Sigmoid colon (tissue), 7 donors: ENCODE data around the gene RAB37. TPM values are rescaled to one million over a fixed set of nuclear protein-coding genes. Genes with fewer than 3 reads are reported as not detected.

Experiments used
- DNase-seq: peaks from one replicate; pipeline ENCODE4 v3.0.0-alpha.2; 2019
- H3K27ac ChIP-seq, 4 donors: fragments of 200-600 bp; sonication (generic); one replicate each; pipeline ENCODE4 v1.5.1; 2016 to 2019; ENCODE audit warnings: mild to moderate bottlenecking in 1 of 4
- H3K27me3 ChIP-seq, 3 donors: fragments of 200-600 bp; sonication (generic); one replicate each; pipeline ENCODE4 v1.5.1; 2019; ENCODE audit warnings: mild to moderate bottlenecking in 1 of 3
- H3K36me3 ChIP-seq, 4 donors: fragments of 200-600 bp; sonication (generic); one replicate each; pipeline ENCODE4 v1.5.1; 2016 to 2019
- H3K4me1 ChIP-seq, 4 donors: fragments of 200-600 bp; sonication (generic); one replicate each; pipeline ENCODE4 v1.5.1; 2017 to 2019
- H3K4me3 ChIP-seq, 4 donors: fragments of 200-600 bp; sonication (generic); one replicate each; pipeline ENCODE4 v1.5.1; 2017 to 2019; ENCODE audit warnings: mild to moderate bottlenecking in 2 of 4, moderate library complexity in 1 of 4
- H3K9me3 ChIP-seq, 4 donors: fragments of 200-600 bp in 3 of 4; sonication (generic) in 3 of 4; one replicate each; pipeline versions ENCODE4 v1.5.1 to v1.6.1; 2013 to 2019
- EP300 ChIP-seq, 4 donors: sonication (generic); formaldehyde crosslinking; IDR thresholded peaks; one replicate each; pipeline ENCODE4 v1.6.1; 2017; ENCODE audit warnings: antibody characterized with exemption in 4 of 4
- POLR2A ChIP-seq, 2 donors: fragments of 450-650 bp; IDR thresholded peaks; one replicate each; pipeline ENCODE4 v1.6.1; 2016; ENCODE audit warnings: antibody characterized with exemption in 2 of 2, mild to moderate bottlenecking in 2 of 2, moderate library complexity in 2 of 2
- POLR2AphosphoS5 ChIP-seq, 4 donors: sonication (generic); formaldehyde crosslinking; IDR thresholded peaks; one replicate each; pipeline ENCODE4 v1.6.1; 2017; ENCODE audit warnings: antibody characterized with exemption in 4 of 4
- WGBS, 2 donors: extraction: QIAGEN DNeasy Blood & Tissue Kit; methylation state at CpG; one replicate each; pipeline ENCODE4 v1.1.7; 2013; 5-methylcytosine and 5-hydroxymethylcytosine counted together
- intact Hi-C: fragments of 100-400 bp; cut with DNase I; formaldehyde crosslinking; loops from one replicate; pipeline ENCODE4 v1.15.1; 2023
- polyA plus RNA-seq, 3 donors: library from polyadenylated mRNA; stranded (reverse); fragments of 200-250 nt; gene quantifications; one replicate each; pipeline ENCODE4 v1.2.3, GENCODE V29; 2013
- total RNA-seq, 4 donors: library from RNA; depleted of rRNA; stranded (reverse); fragments of >200 nt; gene quantifications; one replicate each; pipeline ENCODE4 v1.1.0, GENCODE V29; 2016
- TF ChIP-seq, protein P1 (sequence below), 4 experiments: fragments of 450-650 bp in 3 of 4; fragments of 200-600 bp in 1 of 4; IDR thresholded peaks; one replicate each; pipeline ENCODE4 v1.5.1; 2016 to 2019; ENCODE audit warnings: antibody characterized with exemption in 4 of 4, mild to moderate bottlenecking in 3 of 4, moderate library complexity in 2 of 4
- donor health status: healthy with polysubstance abuse.
- donor health status: Bipolar disorder and iron deficiency.
- donor health status: healthy.

RAB37 gene
- total and polyA plus RNA-seq, 7 donors, result 0.54 to 28.8 (median 4.1) TPM

DNA sequence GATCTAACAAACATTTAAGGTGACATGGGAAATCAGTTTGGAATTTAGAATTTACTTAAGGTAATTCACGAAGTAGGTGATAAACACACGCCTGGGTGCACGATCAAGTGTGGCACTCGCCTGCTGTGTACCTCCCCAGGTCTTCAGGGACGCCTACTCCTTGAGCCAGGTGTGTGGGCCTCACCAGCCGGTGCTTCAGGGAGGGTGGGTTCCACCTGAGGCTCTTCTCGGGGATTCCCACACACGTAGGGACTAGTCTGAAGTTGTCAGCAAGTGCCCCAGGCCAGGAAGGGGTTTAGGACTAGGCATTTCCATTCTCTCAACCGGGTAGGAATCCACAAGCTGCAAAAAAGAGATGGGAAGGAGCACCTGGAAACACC is 48.9 kb downstream of the RAB37 start:
- no peak overlapping the region for H3K27ac ChIP-seq
- intact Hi-C loops, result no loop called here
- H3K36me3 ChIP-seq, result peaks cover 0 to 42% (median 4%) of the 10 kb centered on the region in 4 donors
- no peak overlapping the region for H3K4me3 ChIP-seq
- no peaks in the 10 kb centered on the region for H3K27me3 ChIP-seq
- no peaks in the 10 kb centered on the region for H3K9me3 ChIP-seq
- WGBS, 2 donors, result 87 to 91% methylated on average over 9 of the region's 9 CpGs
- no peak for TF ChIP-seq POLR2AphosphoS5 (IDR thresholded peaks at IDR 0.05)
- no peak for TF ChIP-seq POLR2A (IDR thresholded peaks at IDR 0.05)
- TF ChIP-seq, protein P1, sequence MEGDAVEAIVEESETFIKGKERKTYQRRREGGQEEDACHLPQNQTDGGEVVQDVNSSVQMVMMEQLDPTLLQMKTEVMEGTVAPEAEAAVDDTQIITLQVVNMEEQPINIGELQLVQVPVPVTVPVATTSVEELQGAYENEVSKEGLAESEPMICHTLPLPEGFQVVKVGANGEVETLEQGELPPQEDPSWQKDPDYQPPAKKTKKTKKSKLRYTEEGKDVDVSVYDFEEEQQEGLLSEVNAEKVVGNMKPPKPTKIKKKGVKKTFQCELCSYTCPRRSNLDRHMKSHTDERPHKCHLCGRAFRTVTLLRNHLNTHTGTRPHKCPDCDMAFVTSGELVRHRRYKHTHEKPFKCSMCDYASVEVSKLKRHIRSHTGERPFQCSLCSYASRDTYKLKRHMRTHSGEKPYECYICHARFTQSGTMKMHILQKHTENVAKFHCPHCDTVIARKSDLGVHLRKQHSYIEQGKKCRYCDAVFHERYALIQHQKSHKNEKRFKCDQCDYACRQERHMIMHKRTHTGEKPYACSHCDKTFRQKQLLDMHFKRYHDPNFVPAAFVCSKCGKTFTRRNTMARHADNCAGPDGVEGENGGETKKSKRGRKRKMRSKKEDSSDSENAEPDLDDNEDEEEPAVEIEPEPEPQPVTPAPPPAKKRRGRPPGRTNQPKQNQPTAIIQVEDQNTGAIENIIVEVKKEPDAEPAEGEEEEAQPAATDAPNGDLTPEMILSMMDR (IDR thresholded peaks at IDR 0.05), result no peak
- no peak for TF ChIP-seq EP300 (IDR thresholded peaks at IDR 0.05)
- no peak for DNase-seq
- peaks cover 0 to 2% (median 0%) of the 10 kb centered on the region in 4 donors for H3K4me1 ChIP-seq

- no peak overlapping the region for H3K4me3 ChIP-seq
- WGBS, 2 donors, result 74 to 91% methylated on average over 16 of the region's 16 CpGs
- intact Hi-C loops, result no loop called here
- peaks cover 0 to 6% (median 0%) of the 10 kb centered on the region in 4 donors for H3K4me1 ChIP-seq
- H3K36me3 ChIP-seq, result peaks cover 0 to 44% (median 5%) of the 10 kb centered on the region in 4 donors
- no peaks in the 10 kb centered on the region for H3K27me3 ChIP-seq
- H3K9me3 ChIP-seq, result no peaks in the 10 kb centered on the region
- no peak overlapping the region for H3K27ac ChIP-seq
- no peak for DNase-seq
- TF ChIP-seq POLR2A (IDR thresholded peaks at IDR 0.05) (no peak), POLR2AphosphoS5 (IDR thresholded peaks at IDR 0.05) (no peak), EP300 (IDR thresholded peaks at IDR 0.05) (no peak)
- TF ChIP-seq, protein P1 (IDR thresholded peaks at IDR 0.05), result no peak
Observed at GRCh38 chr17:74786431-74787055, 49.5 kb downstream of the RAB37 start.

GRCh38 chr17:74790161-74791058 is 53.4 kb downstream of the RAB37 start:
- Histone ChIP-seq H3K4me1 (peaks cover 0 to 6% (median 0%) of the 10 kb centered on the region in 4 donors), H3K27ac (no peak overlapping the region), H3K27me3 (no peaks in the 10 kb centered on the region), H3K9me3 (no peaks in the 10 kb centered on the region), H3K4me3 (no peak overlapping the region), H3K36me3 (peaks cover 0 to 58% (median 11%) of the 10 kb centered on the region in 4 donors)
- TF ChIP-seq POLR2AphosphoS5 (IDR thresholded peaks at IDR 0.05) (no peak), EP300 (IDR thresholded peaks at IDR 0.05) (no peak), POLR2A (IDR thresholded peaks at IDR 0.05) (no peak)
- TF ChIP-seq, protein P1 (IDR thresholded peaks at IDR 0.05), result no peak
- WGBS, 2 donors, result 77 to 85% methylated on average over 21 of the region's 21 CpGs
- no peak for DNase-seq
- intact Hi-C loops, result loop anchor here (1.0 kb wide), 1 partner anchor 75 kb away; no protein-coding TSS in a partner anchor

DNA sequence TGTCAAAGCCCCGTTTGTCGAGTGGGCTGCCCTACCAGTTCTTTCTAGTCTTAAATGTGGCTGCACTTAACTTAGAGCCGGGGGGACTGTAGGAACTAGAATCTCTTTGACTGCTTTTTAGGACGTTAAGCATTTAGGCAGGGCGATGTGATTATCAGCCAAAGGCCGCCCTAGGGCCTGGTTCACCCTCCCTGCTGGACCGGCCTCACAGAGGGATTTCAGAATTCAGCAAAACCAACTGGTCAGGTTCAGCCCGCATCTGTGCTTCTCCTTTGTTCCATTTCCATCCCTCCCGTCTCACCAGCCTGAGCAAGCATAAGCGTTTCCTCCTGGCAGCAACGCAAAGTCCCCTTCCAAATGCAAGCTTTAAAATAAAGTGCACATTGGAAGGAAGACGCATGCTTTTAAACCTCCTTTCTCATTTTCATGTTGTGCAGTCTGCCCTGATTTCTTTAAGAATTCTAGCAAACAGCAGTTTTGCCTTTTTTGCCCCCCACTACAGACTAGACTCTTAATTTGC is 55.6 kb downstream of the RAB37 start:
- Histone ChIP-seq H3K4me3 (no peak overlapping the region), H3K4me1 (peaks cover 0 to 6% (median 0%) of the 10 kb centered on the region in 4 donors), H3K27ac (no peak overlapping the region), H3K9me3 (no peaks in the 10 kb centered on the region), H3K36me3 (peaks cover 0 to 73% (median 23%) of the 10 kb centered on the region in 4 donors), H3K27me3 (no peaks in the 10 kb centered on the region)
- 94 to 97% methylated on average over 12 of the region's 12 CpGs for WGBS, 2 donors
- DNase-seq, result no peak
- TF ChIP-seq POLR2A (IDR thresholded peaks at IDR 0.05) (no peak), EP300 (IDR thresholded peaks at IDR 0.05) (no peak), POLR2AphosphoS5 (IDR thresholded peaks at IDR 0.05) (no peak)
- intact Hi-C loops, result loop anchor here (1.0 kb wide), 1 partner anchor 70 kb away; no protein-coding TSS in a partner anchor
